ENCODE measurements around the gene ZNF688. TPM values are rescaled to one million over a fixed set of nuclear protein-coding genes. Genes with fewer than 3 reads are reported as not detected.
A peak's percentile ranks its signal among the peaks of the same experiment; 100 is the strongest.

ZNF688 gene
- total RNA-seq, 2 donors from 2014 or later = 9.6 to 13.5 TPM

GRCh38 chr16:30588651-30589050 is 17.1 kb upstream of the ZNF688 start:
- Histone ChIP-seq H3K27ac (no peak overlapping the region), H3K4me3 (no peak overlapping the region), H3K9me3 (no peaks in the 10 kb centered on the region), H3K4me1 (peaks cover 0 to 20% of the 10 kb centered on the region in 2 donors), H3K27me3 (no peaks in the 10 kb centered on the region), H3K36me3 (no peaks in the 10 kb centered on the region)
- no peak for DNase-seq (ENCODE audit: low spot score)
- no peak for TF ChIP-seq CTCF (IDR thresholded peaks at IDR 0.05)

GRCh38 chr16:30585400-30586191 is 14.1 kb upstream of the ZNF688 start, which contains the start of gene ZNF785:
ZNF785 (minus strand) TSS chr16:30585697; CDS start chr16:30585611, 86 bp downstream.
- peak within 1 kb of the TSS; percentile 70 to 72 for H3K4me3 ChIP-seq
- peak within 1 kb of the TSS; percentile 93 to 95 for H3K27ac ChIP-seq
- peaks cover 0 to 27% of the 10 kb centered on the region in 2 donors for H3K4me1 ChIP-seq
- DNase-seq (ENCODE audit: low spot score) = peak; percentile 98
- H3K9me3 ChIP-seq = no peaks in the 10 kb centered on the region
- peaks cover 12% of the 10 kb centered on the region for H3K36me3 ChIP-seq
- no peaks in the 10 kb centered on the region for H3K27me3 ChIP-seq
- TF ChIP-seq CTCF (IDR thresholded peaks at IDR 0.05) = peak in 1 of 2 donors; percentile 45

- no peak for DNase-seq (ENCODE audit: low spot score)
- Histone ChIP-seq H3K4me3 (peak overlapping the region; percentile 70 to 72), H3K36me3 (peaks cover 12% of the 10 kb centered on the region), H3K9me3 (no peaks in the 10 kb centered on the region), H3K27ac (peak overlapping the region; percentile 93 to 95), H3K4me1 (peaks cover 0 to 27% of the 10 kb centered on the region in 2 donors), H3K27me3 (no peaks in the 10 kb centered on the region)
- no peak for TF ChIP-seq CTCF (IDR thresholded peaks at IDR 0.05)
Measured at GRCh38 chr16:30585022-30585399, 13.5 kb upstream of the ZNF688 start.

- peaks cover 0 to 27% of the 10 kb centered on the region in 2 donors for H3K4me1 ChIP-seq
- no peaks in the 10 kb centered on the region for H3K9me3 ChIP-seq
- no peak for DNase-seq (ENCODE audit: low spot score)
- no peaks in the 10 kb centered on the region for H3K27me3 ChIP-seq
- peaks cover 26% of the 10 kb centered on the region for H3K36me3 ChIP-seq
- H3K4me3 ChIP-seq = no peak overlapping the region
- TF ChIP-seq CTCF (IDR thresholded peaks at IDR 0.05) = no peak
- no peak overlapping the region for H3K27ac ChIP-seq
Measured at GRCh38 chr16:30582611-30583340, 11.3 kb upstream of the ZNF688 start.

- Histone ChIP-seq H3K27me3 (no peaks in the 10 kb centered on the region), H3K4me3 (no peak overlapping the region), H3K4me1 (peaks cover 0 to 27% of the 10 kb centered on the region in 2 donors), H3K9me3 (no peaks in the 10 kb centered on the region), H3K36me3 (peaks cover 26% of the 10 kb centered on the region), H3K27ac (no peak overlapping the region)
- TF ChIP-seq CTCF (IDR thresholded peaks at IDR 0.05) = no peak
- DNase-seq (ENCODE audit: low spot score) = no peak
Measured at GRCh38 chr16:30581457-30581856, 9.9 kb upstream of the ZNF688 start.

Measured in right atrium auricular region (tissue), 2 donors.